ENCODE data around the gene LDHAL6B. TPM values are rescaled to one million over a fixed set of nuclear protein-coding genes. Genes with fewer than 3 reads are reported as not detected.
A peak's percentile ranks its signal among the peaks of the same experiment; 100 is the strongest.

Gene LDHAL6B
- total and polyA plus RNA-seq, 9 of the 15 experiments (the other 6 are each of a cell fraction or from before 2014, with no cell fraction given): not detected

DNA sequence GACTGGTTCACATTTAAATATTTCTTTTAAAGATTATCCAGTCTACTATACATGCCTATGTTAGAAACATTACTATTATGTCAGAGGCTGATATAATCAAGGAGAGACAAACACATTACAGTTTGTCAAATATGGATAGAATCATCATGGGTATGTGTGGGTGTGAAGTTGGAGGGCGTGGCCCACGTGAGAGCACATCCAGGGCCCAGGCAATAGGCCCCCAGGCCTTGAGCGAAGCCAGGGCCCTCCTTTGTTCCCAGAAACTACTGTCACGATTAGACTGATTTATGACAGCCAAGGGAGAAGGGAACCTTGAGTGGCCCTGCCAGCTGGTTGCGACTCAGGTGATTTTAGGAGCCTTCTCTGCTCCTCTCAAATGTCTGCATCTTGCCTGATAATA is 26.9 kb upstream of the LDHAL6B start:
- DNase-seq (ENCODE audit: extremely low read depth in 1 of 4, low spot score in 3 of 4): no peak
- H3K4me1 ChIP-seq (replicated peaks in 1 of 2; ENCODE audit: control insufficient read depth in 2 of 2, insufficient read depth in 2 of 2, low read length in 2 of 2): no peaks in the 10 kb centered on the region
- TF ChIP-seq, protein P1, sequence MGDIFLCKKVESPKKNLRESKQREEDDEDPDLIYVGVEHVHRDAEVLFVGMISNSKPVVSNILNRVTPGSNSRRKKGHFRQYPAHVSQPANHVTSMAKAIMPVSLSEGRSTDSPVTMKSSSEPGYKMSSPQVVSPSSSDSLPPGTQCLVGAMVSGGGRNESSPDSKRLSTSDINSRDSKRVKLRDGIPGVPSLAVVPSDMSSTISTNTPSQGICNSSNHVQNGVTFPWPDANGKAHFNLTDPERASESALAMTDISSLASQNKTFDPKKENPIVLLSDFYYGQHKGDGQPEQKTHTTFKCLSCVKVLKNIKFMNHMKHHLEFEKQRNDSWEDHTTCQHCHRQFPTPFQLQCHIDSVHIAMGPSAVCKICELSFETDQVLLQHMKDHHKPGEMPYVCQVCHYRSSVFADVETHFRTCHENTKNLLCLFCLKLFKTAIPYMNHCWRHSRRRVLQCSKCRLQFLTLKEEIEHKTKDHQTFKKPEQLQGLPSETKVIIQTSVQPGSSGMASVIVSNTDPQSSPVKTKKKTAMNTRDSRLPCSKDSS (IDR thresholded peaks at IDR 0.05; ENCODE audit: low read depth, partially characterized antibody): no peak
- TF ChIP-seq HDAC2 (IDR thresholded peaks at IDR 0.05) (no peak), WHSC1 (IDR thresholded peaks at IDR 0.05; ENCODE audit: low read length) (no peak), MEIS2 (IDR thresholded peaks at IDR 0.05; ENCODE audit: partially characterized antibody) (peak; percentile 22), TEAD2 (tag; IDR thresholded peaks at IDR 0.05) (no peak)
- TF ChIP-seq, protein P2, sequence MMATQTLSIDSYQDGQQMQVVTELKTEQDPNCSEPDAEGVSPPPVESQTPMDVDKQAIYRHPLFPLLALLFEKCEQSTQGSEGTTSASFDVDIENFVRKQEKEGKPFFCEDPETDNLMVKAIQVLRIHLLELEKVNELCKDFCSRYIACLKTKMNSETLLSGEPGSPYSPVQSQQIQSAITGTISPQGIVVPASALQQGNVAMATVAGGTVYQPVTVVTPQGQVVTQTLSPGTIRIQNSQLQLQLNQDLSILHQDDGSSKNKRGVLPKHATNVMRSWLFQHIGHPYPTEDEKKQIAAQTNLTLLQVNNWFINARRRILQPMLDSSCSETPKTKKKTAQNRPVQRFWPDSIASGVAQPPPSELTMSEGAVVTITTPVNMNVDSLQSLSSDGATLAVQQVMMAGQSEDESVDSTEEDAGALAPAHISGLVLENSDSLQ (IDR thresholded peaks at IDR 0.05): 0 out of 2 replicates have a peak, but pooled peaks have one; percentile 25
- CTCF ChIA-PET (ENCODE audit: low intra/inter-chr PET ratio): no interaction called here
- H3K9ac ChIP-seq (ENCODE audit: insufficient read depth in 1 of 2, low read depth in 2 of 2, low read length in 2 of 2): no peak overlapping the region
- no peaks in the 10 kb centered on the region for H3K9me1 ChIP-seq (ENCODE audit: control insufficient read depth, insufficient read depth, low read length)
- intact Hi-C loops (cut with micrococcal nuclease) (no loop called here), in situ Hi-C loops (cut with MboI) (no loop called here)
- no TSS peak for BruUV-seq (replicated peaks)
- no peak overlapping the region for H3K4me3 ChIP-seq
- 2% methylated on average over 5 of the region's 5 CpGs for WGBS (ENCODE audit: insufficient coverage, low coverage, missing lambda C conversion rate)
- no peak overlapping the region for H3K27ac ChIP-seq (ENCODE audit: extremely low read depth, low read depth, low read length)
- no peaks in the 10 kb centered on the region for H3K79me2 ChIP-seq (ENCODE audit: control insufficient read depth, insufficient read depth, low read length)
- peaks cover 23 to 27% of the 10 kb centered on the region in 2 experiments for H3K27me3 ChIP-seq (ENCODE audit: control insufficient read depth in 2 of 2, insufficient read depth in 2 of 2, low read length in 2 of 2)
- H4K20me1 ChIP-seq (replicated peaks; ENCODE audit: control insufficient read depth, insufficient read depth, low read length): no peaks in the 10 kb centered on the region
- H3K4me2 ChIP-seq (ENCODE audit: insufficient read depth, low read length): no peak overlapping the region
- POLR2A ChIA-PET: interaction anchor here (1.3 kb wide), 1 partner anchor 10 kb away, joined by 3 read pairs; no protein-coding TSS in a partner anchor
- peaks cover 3% of the 10 kb centered on the region; the same call in 1 of the 2 replicates for H3K9me3 ChIP-seq (replicated peaks; ENCODE audit: control insufficient read depth, insufficient read depth, low read depth, low read length)
- H2AFZ ChIP-seq (ENCODE audit: low read depth, low read length): no peak overlapping the region
- H3K36me3 ChIP-seq (ENCODE audit: control insufficient read depth, insufficient read depth, low read length): no peaks in the 10 kb centered on the region
- ATAC-seq: no peak
- no peak for FAIRE-seq
